T-helper 2 cell (primary cell): ENCODE data around the gene MARVELD1.
A peak's percentile ranks its signal among the peaks of the same experiment; 100 is the strongest.
"Not testable (repeated sequence)": the region's sequence is repeated elsewhere in the genome, so short reads cannot be mapped to it uniquely, and the experiment has no call there.

Experiments used
- DNase-seq, 5 experiments: peaks; one replicate each; pipeline versions ENCODE4 v3.0.0 to v3.0.0-alpha.2; 2012 to 2022
- total RNA-seq, 2 donors: gene quantifications; one replicate each; lab custom pipeline; 2026; lab: John Stamatoyannopoulos, UW

The MARVELD1 gene
- 0.62 to 1.0 reads per million in 2 donors for total RNA-seq

GRCh38 chr10:97713339-97713825 lies at the start of gene MARVELD1:
TSS of gene MARVELD1 (plus strand) at chr10:97713730. CDS start at chr10:97713877, 147 bp downstream.
- DNase-seq, result no peak

- no peak for DNase-seq
These were observed 49.2 kb upstream of the MARVELD1 start for GRCh38 chr10:97664282-97664850.

GRCh38 chr10:97666992-97667391 lies 46.5 kb upstream of the MARVELD1 start:
- DNase-seq, result no peak

- no peak for DNase-seq
These were observed 46.1 kb upstream of the MARVELD1 start for GRCh38 chr10:97667463-97667862.

GRCh38 chr10:97669571-97669970 lies 44.0 kb upstream of the MARVELD1 start:
- no peak for DNase-seq

GRCh38 chr10:97673736-97674525 lies 39.6 kb upstream of the MARVELD1 start:
- DNase-seq, result no peak

GRCh38 chr10:97675222-97675621 lies 38.3 kb upstream of the MARVELD1 start:
- DNase-seq, result no peak

GRCh38 chr10:97676770-97677581 lies 36.6 kb upstream of the MARVELD1 start:
- DNase-seq, result peak; percentile 10 to 67 (median 37)

- no peak for DNase-seq
These were observed 33.9 kb upstream of the MARVELD1 start for GRCh38 chr10:97679594-97679993.

GRCh38 chr10:97682042-97682441 lies 31.5 kb upstream of the MARVELD1 start:
- DNase-seq, result no peak

GRCh38 chr10:97683556-97684367 lies 29.8 kb upstream of the MARVELD1 start:
- no peak for DNase-seq

- DNase-seq, result not testable (repeated sequence)
These were observed 29.2 kb upstream of the MARVELD1 start for GRCh38 chr10:97684368-97684713.

GRCh38 chr10:97684866-97685394 lies 28.6 kb upstream of the MARVELD1 start:
- no peak for DNase-seq

- no peak for DNase-seq
These were observed 28.1 kb upstream of the MARVELD1 start for GRCh38 chr10:97685395-97685958.

GRCh38 chr10:97686301-97686961 lies 27.1 kb upstream of the MARVELD1 start:
- DNase-seq, result peak in 1 of 5 experiments; percentile 70

GRCh38 chr10:97686962-97687784 lies 26.4 kb upstream of the MARVELD1 start, which contains the start of gene AVPI1:
TSS of gene AVPI1 (minus strand) at chr10:97687241. CDS start at chr10:97679905, 7,336 bp downstream.
- DNase-seq, result peak; percentile 87 to 97 (median 95)

- no peak for DNase-seq
These were observed 25.4 kb upstream of the MARVELD1 start for GRCh38 chr10:97687785-97688781.

- no peak for DNase-seq
These were observed 23.9 kb upstream of the MARVELD1 start for GRCh38 chr10:97689559-97690020.

GRCh38 chr10:97690133-97690532 lies 23.4 kb upstream of the MARVELD1 start:
- DNase-seq, result no peak
